ENCODE results near the gene DNAJB6.

DNA sequence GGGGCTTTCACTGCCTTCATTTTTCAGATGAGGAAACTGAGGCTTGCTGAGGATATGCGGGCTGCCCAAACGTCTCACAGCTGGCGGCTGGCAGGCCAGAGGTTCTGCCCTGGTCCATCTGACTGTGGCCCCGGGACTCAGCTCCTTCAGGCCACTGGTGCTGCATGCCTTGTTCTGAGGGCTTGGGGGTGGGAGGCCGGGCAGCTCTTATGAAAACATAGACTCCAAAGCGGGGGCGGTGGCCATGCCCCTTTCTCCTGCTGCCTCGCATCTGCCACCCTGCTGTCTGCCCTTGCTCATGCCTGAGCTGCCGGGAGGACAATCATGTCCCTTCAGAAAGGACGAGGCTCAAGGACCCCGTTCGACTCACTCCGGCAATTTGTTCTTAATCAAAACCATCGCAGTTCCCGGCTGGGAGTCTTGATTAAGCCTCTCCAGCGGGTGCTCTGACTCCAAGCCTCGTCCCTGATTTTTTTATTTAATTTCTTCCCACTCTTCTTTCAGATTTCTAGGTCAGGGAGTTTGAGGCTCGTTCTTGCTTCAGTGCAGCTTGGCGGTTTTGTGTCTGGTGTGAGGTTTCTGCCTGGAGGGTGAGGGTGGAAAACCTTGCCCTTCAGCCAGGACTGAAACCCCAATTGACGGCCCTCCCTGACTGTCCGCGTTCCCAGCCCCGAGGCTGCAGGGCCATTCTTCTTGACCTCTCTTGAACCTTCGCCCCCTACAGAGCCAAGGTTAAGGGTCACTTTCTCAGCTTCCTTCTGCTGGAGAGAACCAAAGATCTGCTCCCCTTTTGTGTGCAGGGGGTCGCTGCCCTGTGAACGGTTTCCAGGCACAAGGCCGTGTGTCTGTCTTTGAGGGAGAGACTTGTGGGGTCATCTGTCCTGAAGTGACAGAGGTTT is 120.8 kb downstream of the DNAJB6 start:
- TF ChIP-seq EZH2phosphoT487 (IDR thresholded peaks at IDR 0.05; ENCODE audit: low read depth, severe bottlenecking, unreplicated experiment) (no peak), CTCF (IDR thresholded peaks at IDR 0.05; ENCODE audit: poor library complexity) (no peak)

Data from hepatocyte (in vitro differentiated cells).